Pancreas (tissue), 10 donors: Measurements from ENCODE around the gene SCN7A. TPM values are rescaled to one million over a fixed set of nuclear protein-coding genes. Genes with fewer than 3 reads are reported as not detected.

Source experiments
- ATAC-seq, 4 donors: fragments of 200-7000 bp; cut with Tn5 transposase; one replicate each; pipeline versions ENCODE4 v1.8.0 to v1.9.1; 2020; ENCODE audit warnings: mild to moderate bottlenecking in 4 of 4, moderate library complexity in 4 of 4
- DNase-seq, 6 donors: peaks; one replicate each; pipeline ENCODE4 v3.0.0-alpha.2; 2020
- FAIRE-seq: peaks from 2 replicates; lab custom pipeline; 2012; peaks lifted over from hg19 to GRCh38; lab: Jason Lieb, UNC
- H3K27ac ChIP-seq, 4 donors: fragments of 200-600 bp; sonication (generic); 1 replicate in 3 of 4; 2 replicates in 1 of 4; pipeline versions ENCODE4 v1.5.0 to v1.8.0; 2020
- H3K27me3 ChIP-seq, 4 donors: fragments of 200-600 bp; one replicate each; pipeline ENCODE4 v1.8.0; 2021
- H3K36me3 ChIP-seq, 3 donors: fragments of 200-600 bp; sonication (generic) in 1 of 3; one replicate each; pipeline versions ENCODE4 v1.5.0 to v1.8.0; 2020 to 2021
- H3K4me1 ChIP-seq, 3 donors: fragments of 200-600 bp; one replicate each; pipeline ENCODE4 v1.8.0; 2021
- H3K4me3 ChIP-seq, 4 donors: fragments of 200-600 bp; sonication (generic) in 2 of 4; one replicate each; pipeline versions ENCODE4 v1.5.0 to v1.8.0; 2020 to 2021
- H3K9me3 ChIP-seq, 4 donors: fragments of 200-600 bp; one replicate each; pipeline ENCODE4 v1.8.0; 2021
- CTCF ChIP-seq, 4 donors: fragments of 200-600 bp; sonication (generic) in 3 of 4; IDR thresholded peaks; one replicate each; pipeline versions ENCODE4 v1.5.0 to v1.8.0; 2021; ENCODE audit warnings: antibody characterized with exemption in 4 of 4
- WGBS, 2 donors: extraction: QIAGEN DNeasy Blood & Tissue Kit; methylation state at CpG; one replicate each; pipeline ENCODE4 v1.1.7; 2013; 5-methylcytosine and 5-hydroxymethylcytosine counted together
- intact Hi-C, 3 donors: fragments of 100-400 bp; cut with DNase I; formaldehyde crosslinking; loops; one replicate each; pipeline versions ENCODE4 v1.11.1 to v1.14.2; 2022
- polyA plus RNA-seq, 2 donors: library from polyadenylated mRNA; stranded (reverse); fragments of 200-250 nt; gene quantifications; one replicate each; pipeline ENCODE4 v1.2.3, GENCODE V29; 2013
- total RNA-seq, 6 donors: library from RNA; stranded (reverse); fragmentation: NEBNext Ultra II Directional in 4 of 6; extraction: Animal tissue kit (Norgen Biotek cat#: 25700) in 4 of 6; gene quantifications; one replicate each; pipeline versions ENCODE4 v1.2.1 to v1.2.4, GENCODE V29; 2021 to 2023
- donor health status: healthy with polysubstance abuse.
- donor health status: DM: no; HTN: no; CAD: no; lungs with moderate emphysema.
- donor health status: DM: no; HTN: no; CAD: no.
- donor health status: control.
- donor health status: control.
- donor health status: Bipolar disorder and iron deficiency.
- donor health status: DM: yes; HTN: yes; CAD: no.
- donor health status: DM: no; HTN: no; CAD: no.
- donor health status: DM: no; HTN: no; CAD: no.
- donor health status: DM: yes; HTN: yes; CAD: no.

Gene SCN7A
- total and polyA plus RNA-seq, 8 donors = 0.27 to 7.0 (median 1.3) TPM

GRCh38 chr2:166520604-166521003 is 26.6 kb upstream of the SCN7A start:
- FAIRE-seq (no peak), DNase-seq (no peak), ATAC-seq (no peak)
- 43 to 54% methylated on average over 2 of the region's 2 CpGs for WGBS, 2 donors
- H3K4me1 ChIP-seq = no peaks in the 10 kb centered on the region
- no peaks in the 10 kb centered on the region for H3K27me3 ChIP-seq
- intact Hi-C loops = no loop called here
- no peaks in the 10 kb centered on the region for H3K36me3 ChIP-seq
- no peaks in the 10 kb centered on the region for H3K9me3 ChIP-seq
- TF ChIP-seq CTCF (IDR thresholded peaks at IDR 0.05) = no peak
- H3K4me3 ChIP-seq = no peak overlapping the region
- no peak overlapping the region for H3K27ac ChIP-seq

- H3K27me3 ChIP-seq = no peaks in the 10 kb centered on the region
- WGBS, 2 donors = 58 to 66% methylated on average over 10 of the region's 10 CpGs
- no peaks in the 10 kb centered on the region for H3K9me3 ChIP-seq
- intact Hi-C loops = loop anchor here in 1 of 3 donors (10.0 kb wide), 1 partner anchor 105 kb away; no protein-coding TSS in a partner anchor
- no peak overlapping the region for H3K4me3 ChIP-seq
- ATAC-seq = no peak
- FAIRE-seq = no peak
- H3K4me1 ChIP-seq = no peaks in the 10 kb centered on the region
- no peak overlapping the region for H3K27ac ChIP-seq
- TF ChIP-seq CTCF (IDR thresholded peaks at IDR 0.05) = no peak
- H3K36me3 ChIP-seq = no peaks in the 10 kb centered on the region
- DNase-seq = no peak
These were observed 25.4 kb upstream of the SCN7A start for GRCh38 chr2:166519391-166519962.

GRCh38 chr2:166518634-166519390 is 24.8 kb upstream of the SCN7A start:
- 46 to 50% methylated on average over 3 of the region's 3 CpGs for WGBS, 2 donors

GRCh38 chr2:166517533-166518061 is 23.5 kb upstream of the SCN7A start:
- H3K27me3 ChIP-seq = no peaks in the 10 kb centered on the region
- TF ChIP-seq CTCF (IDR thresholded peaks at IDR 0.05) = no peak
- FAIRE-seq (peak; percentile 29), DNase-seq (no peak), ATAC-seq (no peak)
- H3K27ac ChIP-seq = no peak overlapping the region
- intact Hi-C loops = loop anchor here in 1 of 3 donors (10.0 kb wide), 1 partner anchor 103 kb away; no protein-coding TSS in a partner anchor
- no peaks in the 10 kb centered on the region for H3K4me1 ChIP-seq
- no peaks in the 10 kb centered on the region for H3K9me3 ChIP-seq
- no peaks in the 10 kb centered on the region for H3K36me3 ChIP-seq
- no peak overlapping the region for H3K4me3 ChIP-seq

More at GRCh38 chr2:166518634-166519390, 24.8 kb upstream of the SCN7A start:
- H3K9me3 ChIP-seq = no peaks in the 10 kb centered on the region
- no peaks in the 10 kb centered on the region for H3K27me3 ChIP-seq
- DNase-seq = no peak
- H3K4me1 ChIP-seq = no peaks in the 10 kb centered on the region
- H3K27ac ChIP-seq = no peak overlapping the region
- no peak for TF ChIP-seq CTCF (IDR thresholded peaks at IDR 0.05)
- no peak for ATAC-seq
- H3K36me3 ChIP-seq = no peaks in the 10 kb centered on the region
- H3K4me3 ChIP-seq = no peak overlapping the region
- intact Hi-C loops = loop anchor here in 1 of 3 donors (10.0 kb wide), 1 partner anchor 104 kb away; no protein-coding TSS in a partner anchor
- no peak for FAIRE-seq
